ENCODE data around the gene APLNR.

The APLNR gene

GRCh38 chr11:57214098-57214417 lies 23.0 kb downstream of the APLNR start:
- in situ Hi-C loops (cut with HindIII; ENCODE audit: low pct_ligation_motif_present, low sequenced_read_pairs), result no loop called here
- no peak overlapping the region for H3K4me3 ChIP-seq (ENCODE audit: low read depth, low read length)
- H3K36me3 ChIP-seq (replicated peaks), result no peaks in the 10 kb centered on the region
- no peak overlapping the region for H3K27ac ChIP-seq
- no peak for DNase-seq
- no peak for TF ChIP-seq CTCF (IDR thresholded peaks at IDR 0.05; ENCODE audit: low read depth, low read length, missing control alignments)
- H3K27me3 ChIP-seq (replicated peaks), result no peaks in the 10 kb centered on the region

GRCh38 chr11:57213342-57214097 lies 23.5 kb downstream of the APLNR start:
- H3K36me3 ChIP-seq (replicated peaks), result no peaks in the 10 kb centered on the region
- in situ Hi-C loops (cut with HindIII; ENCODE audit: low pct_ligation_motif_present, low sequenced_read_pairs), result no loop called here
- no peak for DNase-seq
- H3K27me3 ChIP-seq (replicated peaks), result no peaks in the 10 kb centered on the region
- TF ChIP-seq CTCF (IDR thresholded peaks at IDR 0.05; ENCODE audit: low read depth, low read length, missing control alignments), result no peak
- no peak overlapping the region for H3K4me3 ChIP-seq (ENCODE audit: low read depth, low read length)
- H3K27ac ChIP-seq, result no peak overlapping the region

GRCh38 chr11:57210781-57211180 lies 26.3 kb downstream of the APLNR start:
- TF ChIP-seq CTCF (IDR thresholded peaks at IDR 0.05; ENCODE audit: low read depth, low read length, missing control alignments), result no peak
- in situ Hi-C loops (cut with HindIII; ENCODE audit: low pct_ligation_motif_present, low sequenced_read_pairs), result no loop called here
- no peaks in the 10 kb centered on the region for H3K36me3 ChIP-seq (replicated peaks)
- DNase-seq, result no peak
- no peak overlapping the region for H3K27ac ChIP-seq
- no peaks in the 10 kb centered on the region for H3K27me3 ChIP-seq (replicated peaks)
- no peak overlapping the region for H3K4me3 ChIP-seq (ENCODE audit: low read depth, low read length)

- Histone ChIP-seq H3K27ac (no peak overlapping the region), H3K4me3 (ENCODE audit: low read depth, low read length) (no peak overlapping the region), H3K36me3 (replicated peaks) (no peaks in the 10 kb centered on the region), H3K27me3 (replicated peaks) (no peaks in the 10 kb centered on the region)
- in situ Hi-C loops (cut with HindIII; ENCODE audit: low pct_ligation_motif_present, low sequenced_read_pairs), result no loop called here
- TF ChIP-seq CTCF (IDR thresholded peaks at IDR 0.05; ENCODE audit: low read depth, low read length, missing control alignments), result no peak
- no peak for DNase-seq
Measured at GRCh38 chr11:57207168-57207567, 29.9 kb downstream of the APLNR start.

- Histone ChIP-seq H3K27ac (no peak overlapping the region), H3K27me3 (replicated peaks) (no peaks in the 10 kb centered on the region), H3K36me3 (replicated peaks) (no peaks in the 10 kb centered on the region), H3K4me3 (ENCODE audit: low read depth, low read length) (no peak overlapping the region)
- in situ Hi-C loops (cut with HindIII; ENCODE audit: low pct_ligation_motif_present, low sequenced_read_pairs), result no loop called here
- peak; percentile 14 for DNase-seq
- peak; percentile 8 for TF ChIP-seq CTCF (IDR thresholded peaks at IDR 0.05; ENCODE audit: low read depth, low read length, missing control alignments)
Measured at GRCh38 chr11:57205041-57205641, 31.9 kb downstream of the APLNR start.

Data from brain microvascular endothelial cell (primary cell).